SK-N-SH (cell line): Measurements from ENCODE around the gene MMADHC. TPM values are rescaled to one million over a fixed set of nuclear protein-coding genes. Genes with fewer than 3 reads are reported as not detected.

Source experiments
- CTCF ChIA-PET: fragments of 300-600, 350-600 bp; formaldehyde crosslinking; extraction: SDS; loops from one replicate; lab custom pipeline; 2021; lab: Yijun Ruan, JAX
- POLR2A ChIA-PET: fragments of 350-600 bp; sonication (Branson Sonifier 250); formaldehyde crosslinking; extraction: SDS; loops from one replicate; lab custom pipeline; 2020; ENCODE audit warnings: antibody characterized with exemption, inconsistent platforms; lab: Yijun Ruan, JAX
- DNase-seq: peaks from one replicate; pipeline ENCODE4 v3.0.0; 2012
- H2AFZ ChIP-seq: fragments of 200-600 bp; sonication (generic); 2 replicates; pipeline ENCODE4 v1.8.1; 2016; ENCODE audit warnings: antibody characterized with exemption, mild to moderate bottlenecking, low read depth
- H3F3A ChIP-seq: fragments of 200-600 bp; sonication (generic); replicated peaks from 2 replicates; pipeline ENCODE3; 2016; ENCODE audit warnings: antibody characterized with exemption, mild to moderate bottlenecking; ENCODE audit not compliant: insufficient read depth
- H3K27ac ChIP-seq, 2 experiments: fragments of 200-500 bp in 1 of 2; fragments of 200-600 bp in 1 of 2; sonication (Bioruptor generic) in 1 of 2; sonication (generic), shearing (Covaris generic) in 1 of 2; 2 replicates each; pipeline versions ENCODE4 v1.5.1 to v1.6.1; 2014 to 2016; ENCODE audit warnings: low read depth in 2 of 2, inconsistent platforms in 1 of 2, low read length in 1 of 2, mild to moderate bottlenecking in 1 of 2, mixed read lengths in 1 of 2
- H3K27me3 ChIP-seq: fragments of 200-600 bp; sonication (generic), shearing (Covaris generic); 2 replicates; pipeline ENCODE4 v1.6.1; 2016; ENCODE audit warnings: mixed run types; ENCODE audit not compliant: insufficient read depth
- H3K36me3 ChIP-seq, 2 experiments: fragments of 200-500 bp in 1 of 2; fragments of 200-600 bp in 1 of 2; sonication (Bioruptor generic) in 1 of 2; sonication (generic) in 1 of 2; replicated peaks in 1 of 2; 2 replicates each; pipeline versions ENCODE3 to v1.5.1; 2014 to 2016; ENCODE audit warnings: low read length in 1 of 2, mild to moderate bottlenecking in 1 of 2; ENCODE audit not compliant: insufficient read depth in 2 of 2, control insufficient read depth in 1 of 2
- H3K4me1 ChIP-seq, 2 experiments: fragments of 200-500 bp in 1 of 2; fragments of 200-600 bp in 1 of 2; sonication (Bioruptor generic) in 1 of 2; sonication (generic), shearing (Covaris generic) in 1 of 2; 2 replicates each; pipeline versions ENCODE4 v1.5.1 to v1.6.1; 2014 to 2016; ENCODE audit warnings: low read depth in 1 of 2, low read length in 1 of 2, mixed run types in 1 of 2; ENCODE audit not compliant: insufficient read depth in 2 of 2, control insufficient read depth in 1 of 2
- H3K4me2 ChIP-seq: fragments of 200-600 bp; sonication (generic), shearing (Covaris generic); 2 replicates; pipeline ENCODE4 v1.6.1; 2017; ENCODE audit warnings: mixed run types
- H3K4me3 ChIP-seq, 2 experiments: fragments of 200-500 bp in 1 of 2; fragments of 200-600 bp in 1 of 2; sonication (Bioruptor generic) in 1 of 2; sonication (generic), shearing (Covaris generic) in 1 of 2; 2 replicates each; pipeline versions ENCODE4 v1.5.1 to v1.8.1; 2014 to 2016; ENCODE audit warnings: low read depth in 2 of 2, inconsistent platforms in 1 of 2, low read length in 1 of 2, mild to moderate bottlenecking in 1 of 2, mixed read lengths in 1 of 2, moderate library complexity in 1 of 2
- H3K79me2 ChIP-seq: fragments of 200-600 bp; sonication (generic); 2 replicates; pipeline ENCODE4 v1.8.1; 2017; ENCODE audit warnings: mild to moderate bottlenecking; ENCODE audit not compliant: insufficient read depth
- H3K9ac ChIP-seq: fragments of 200-600 bp; sonication (generic); 2 replicates; pipeline ENCODE4 v1.6.1; 2017; ENCODE audit warnings: mixed run types
- H3K9me2 ChIP-seq: fragments of 200-600 bp; sonication (generic); 2 replicates; pipeline ENCODE4 v1.6.1; 2017; ENCODE audit warnings: mixed run types
- H3K9me3 ChIP-seq: fragments of 200-600 bp; sonication (generic); 2 replicates; pipeline ENCODE4 v1.6.1; 2017; ENCODE audit warnings: mixed run types, mild to moderate bottlenecking, moderate library complexity
- H4K20me1 ChIP-seq: fragments of 200-600 bp; sonication (generic); 2 replicates; pipeline ENCODE4 v1.6.1; 2017; ENCODE audit warnings: mild to moderate bottlenecking, mixed run types; ENCODE audit not compliant: insufficient read depth
- CHD2 ChIP-seq: fragments of 150-350 bp; IDR thresholded peaks from 2 replicates; pipeline ENCODE4 v1.6.1; 2018; ENCODE audit warnings: low read length; ENCODE audit not compliant: partially characterized antibody
- EZH2phosphoT487 ChIP-seq: fragments of 200-600 bp; sonication (generic); IDR thresholded peaks from 2 replicates; pipeline ENCODE4 v1.6.1; 2017; ENCODE audit warnings: low read depth, mixed run types, mild to moderate bottlenecking, antibody characterized with exemption, moderate library complexity, borderline replicate concordance
- GABPA ChIP-seq: IDR thresholded peaks from 2 replicates; pipeline ENCODE4 v1.4.0; 2012; ENCODE audit warnings: low read depth, mild to moderate bottlenecking
- GATA2 ChIP-seq: sonication (generic); formaldehyde crosslinking; IDR thresholded peaks from 2 replicates; pipeline ENCODE4 v1.5.0; 2020; ENCODE audit warnings: mild to moderate bottlenecking, missing genetic modification reagents
- IRF3 ChIP-seq: fragments of 150-350 bp; IDR thresholded peaks from 2 replicates; pipeline ENCODE4 v1.6.1; 2016; ENCODE audit warnings: mild to moderate bottlenecking, low read depth, low read length
- JUND ChIP-seq: IDR thresholded peaks from 2 replicates; pipeline ENCODE4 v1.4.0; 2012
- NFIC ChIP-seq: IDR thresholded peaks from 2 replicates; pipeline ENCODE4 v1.4.0; 2012; ENCODE audit warnings: borderline replicate concordance
- NRF1 ChIP-seq: IDR thresholded peaks from 2 replicates; pipeline ENCODE4 v1.6.1; 2012; ENCODE audit warnings: low read depth, mild to moderate bottlenecking, low read length
- POLR2AphosphoS5 ChIP-seq: IDR thresholded peaks from 2 replicates; pipeline ENCODE4 v1.6.1; 2012; ENCODE audit warnings: low read depth, low read length
- RAD21 ChIP-seq: IDR thresholded peaks from 2 replicates; pipeline ENCODE4 v1.6.1; 2012; ENCODE audit warnings: mild to moderate bottlenecking, low read length
- RFX5 ChIP-seq: IDR thresholded peaks from 2 replicates; pipeline ENCODE4 v1.6.1; 2012; ENCODE audit warnings: mild to moderate bottlenecking, improper control_type of control experiment, low read length
- RXRA ChIP-seq: IDR thresholded peaks from 2 replicates; pipeline ENCODE4 v1.4.0; 2012; ENCODE audit warnings: low read depth, mild to moderate bottlenecking, borderline replicate concordance
- SIN3A ChIP-seq: IDR thresholded peaks from 2 replicates; pipeline ENCODE4 v1.6.1; 2012; ENCODE audit warnings: low read depth, mild to moderate bottlenecking, low read length, moderate library complexity, borderline replicate concordance
- TAF1 ChIP-seq: IDR thresholded peaks from 2 replicates; pipeline ENCODE4 v1.6.1; 2012; ENCODE audit warnings: low read depth, mild to moderate bottlenecking, low read length, moderate library complexity, borderline replicate concordance
- TEAD4 ChIP-seq: IDR thresholded peaks from 2 replicates; pipeline ENCODE4 v1.4.0; 2012; ENCODE audit warnings: mild to moderate bottlenecking, borderline replicate concordance; ENCODE audit not compliant: insufficient read depth
- USF1 ChIP-seq: IDR thresholded peaks from 2 replicates; pipeline ENCODE4 v1.4.0; 2012; ENCODE audit warnings: low read depth, borderline replicate concordance
- YY1 ChIP-seq: IDR thresholded peaks from 2 replicates; pipeline ENCODE4 v1.4.0; 2012; ENCODE audit warnings: low read depth, mild to moderate bottlenecking
- ZBTB33 ChIP-seq: IDR thresholded peaks from 2 replicates; pipeline ENCODE4 v1.4.0; 2012; ENCODE audit warnings: low read depth, borderline replicate concordance
- WGBS: methylation state at CpG from one replicate; pipeline ENCODE4 v1.1.6; 2017; ENCODE audit warnings: low lambda C conversion rate; 5-methylcytosine and 5-hydroxymethylcytosine counted together
- polyA plus RNA-seq, 3 experiments: library from polyadenylated mRNA; depleted of rRNA; stranded (reverse); fragments of >200 nt; gene quantifications; 2 replicates each; pipeline ENCODE4 v1.2.3, GENCODE V29; 2012
- TF ChIP-seq, protein P1 (sequence below): fragments of 200-600 bp; sonication (generic); IDR thresholded peaks from 2 replicates; pipeline ENCODE4 v1.6.1; 2017; ENCODE audit warnings: antibody characterized with exemption, mild to moderate bottlenecking, moderate library complexity
- TF ChIP-seq, protein P2 (sequence below): fragments of 150-350 bp; IDR thresholded peaks from 2 replicates; pipeline ENCODE4 v1.6.1; 2017; ENCODE audit warnings: antibody characterized with exemption, low read length, low read depth, borderline replicate concordance

The MMADHC gene
- polyA plus RNA-seq, 1 of the 3 experiments (the other 2 are of a cell fraction) = 40.4 TPM

DNA sequence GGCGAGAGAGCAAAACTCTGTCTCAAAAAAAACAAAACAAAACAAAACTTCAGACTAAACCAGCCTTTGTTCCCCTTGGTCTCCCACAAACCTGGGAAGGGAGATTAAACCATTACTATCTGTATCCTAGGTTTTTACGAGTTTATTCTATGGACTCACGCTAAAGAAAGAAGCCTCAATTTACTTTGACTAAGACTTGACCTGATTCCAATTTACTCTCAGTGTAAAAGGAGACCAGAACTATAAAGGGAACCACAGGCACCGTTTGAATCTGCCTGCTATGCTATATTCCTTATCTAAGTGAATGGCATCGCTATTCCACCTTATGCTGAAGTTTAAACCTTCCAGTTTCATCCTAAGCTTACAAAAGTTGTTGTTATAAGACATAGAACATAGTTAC lies 46.5 kb upstream of the MMADHC start:
- WGBS = 78% methylated on average over 5 of the region's 5 CpGs
- no peaks in the 10 kb centered on the region for H3K9me2 ChIP-seq
- no peaks in the 10 kb centered on the region for H3K27me3 ChIP-seq
- no peaks in the 10 kb centered on the region for H3K36me3 ChIP-seq
- H4K20me1 ChIP-seq = no peaks in the 10 kb centered on the region
- no peak overlapping the region for H3K27ac ChIP-seq
- peaks cover 3% of the 10 kb centered on the region for H3F3A ChIP-seq
- no peaks in the 10 kb centered on the region for H3K4me1 ChIP-seq
- no peak for TF ChIP-seq RFX5
- TF ChIP-seq POLR2AphosphoS5 = no peak
- TF ChIP-seq TAF1 = no peak
- no peak for TF ChIP-seq TEAD4
- no peak for TF ChIP-seq IRF3
- TF ChIP-seq, protein P1, sequence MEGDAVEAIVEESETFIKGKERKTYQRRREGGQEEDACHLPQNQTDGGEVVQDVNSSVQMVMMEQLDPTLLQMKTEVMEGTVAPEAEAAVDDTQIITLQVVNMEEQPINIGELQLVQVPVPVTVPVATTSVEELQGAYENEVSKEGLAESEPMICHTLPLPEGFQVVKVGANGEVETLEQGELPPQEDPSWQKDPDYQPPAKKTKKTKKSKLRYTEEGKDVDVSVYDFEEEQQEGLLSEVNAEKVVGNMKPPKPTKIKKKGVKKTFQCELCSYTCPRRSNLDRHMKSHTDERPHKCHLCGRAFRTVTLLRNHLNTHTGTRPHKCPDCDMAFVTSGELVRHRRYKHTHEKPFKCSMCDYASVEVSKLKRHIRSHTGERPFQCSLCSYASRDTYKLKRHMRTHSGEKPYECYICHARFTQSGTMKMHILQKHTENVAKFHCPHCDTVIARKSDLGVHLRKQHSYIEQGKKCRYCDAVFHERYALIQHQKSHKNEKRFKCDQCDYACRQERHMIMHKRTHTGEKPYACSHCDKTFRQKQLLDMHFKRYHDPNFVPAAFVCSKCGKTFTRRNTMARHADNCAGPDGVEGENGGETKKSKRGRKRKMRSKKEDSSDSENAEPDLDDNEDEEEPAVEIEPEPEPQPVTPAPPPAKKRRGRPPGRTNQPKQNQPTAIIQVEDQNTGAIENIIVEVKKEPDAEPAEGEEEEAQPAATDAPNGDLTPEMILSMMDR = no peak
- no peak for TF ChIP-seq NFIC
- no peak for TF ChIP-seq ZBTB33
- no peak for TF ChIP-seq NRF1
- no peak for TF ChIP-seq USF1
- TF ChIP-seq YY1 = no peak
- TF ChIP-seq RAD21 = no peak
- no peak for TF ChIP-seq RXRA
- no peak for TF ChIP-seq CHD2
- TF ChIP-seq EZH2phosphoT487 = no peak
- TF ChIP-seq, protein P2, sequence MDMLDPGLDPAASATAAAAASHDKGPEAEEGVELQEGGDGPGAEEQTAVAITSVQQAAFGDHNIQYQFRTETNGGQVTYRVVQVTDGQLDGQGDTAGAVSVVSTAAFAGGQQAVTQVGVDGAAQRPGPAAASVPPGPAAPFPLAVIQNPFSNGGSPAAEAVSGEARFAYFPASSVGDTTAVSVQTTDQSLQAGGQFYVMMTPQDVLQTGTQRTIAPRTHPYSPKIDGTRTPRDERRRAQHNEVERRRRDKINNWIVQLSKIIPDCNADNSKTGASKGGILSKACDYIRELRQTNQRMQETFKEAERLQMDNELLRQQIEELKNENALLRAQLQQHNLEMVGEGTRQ = no peak
- no peak for TF ChIP-seq SIN3A
- no peak for TF ChIP-seq JUND
- no peak for TF ChIP-seq GABPA
- TF ChIP-seq GATA2 (CRISPR knock-in tag) = no peak
- no peaks in the 10 kb centered on the region for H3K79me2 ChIP-seq
- ChIA-PET CTCF (no interaction called here), POLR2A (no interaction called here)
- no peak overlapping the region for H3K4me3 ChIP-seq
- DNase-seq = no peak
- H3K4me2 ChIP-seq = no peak overlapping the region
- no peaks in the 10 kb centered on the region for H3K9me3 ChIP-seq
- no peak overlapping the region for H3K9ac ChIP-seq
- H2AFZ ChIP-seq = no peak overlapping the region
